ENCODE measurements around the gene MAP4K4. TPM values are rescaled to one million over a fixed set of nuclear protein-coding genes. Genes with fewer than 3 reads are reported as not detected.
"Not testable (repeated sequence)": the region's sequence is repeated elsewhere in the genome, so short reads cannot be mapped to it uniquely, and the experiment has no call there.

The MAP4K4 gene
- total RNA-seq, 2 experiments from 2014 or later: 67.2 to 181 TPM

GRCh38 chr2:101766871-101767739, 69.6 kb downstream of the MAP4K4 start:
- Histone ChIP-seq H3K27ac (ENCODE audit: low read depth, low read length, poor library complexity, severe bottlenecking) (no peak overlapping the region), H3K9me2 (ENCODE audit: insufficient read depth, low read length) (no peaks in the 10 kb centered on the region), H3K36me3 (ENCODE audit: insufficient read depth, low read length) (no peaks in the 10 kb centered on the region), H3K79me2 (ENCODE audit: insufficient read depth, low read depth, low read length) (peaks cover 100% of the 10 kb centered on the region), H3K4me2 (ENCODE audit: low read length) (peak overlapping the region; percentile 29), H3K9me3 (ENCODE audit: low read length) (no peaks in the 10 kb centered on the region), H3K4me1 (ENCODE audit: insufficient read depth, low read length, poor library complexity, severe bottlenecking) (peaks cover 52% of the 10 kb centered on the region), H2AFZ (ENCODE audit: low read length) (no peak overlapping the region), H3K4me3 (ENCODE audit: low read depth, low read length, poor library complexity, severe bottlenecking) (no peak overlapping the region), H4K20me1 (ENCODE audit: insufficient read depth, low read length) (peaks cover 56% of the 10 kb centered on the region)
- ChIA-PET CTCF (ENCODE audit: unreplicated experiment) (interaction anchor here (1.1 to 1.2 kb wide), 2 partner anchors 49 to 67 kb away, joined by 3 to 4 read pairs; no protein-coding TSS in a partner anchor), POLR2A (interaction anchor here (0.6 to 2.5 kb wide), 12 partner anchors 8 to 404 kb away, joined by 3 to 16 read pairs (median 4); no protein-coding TSS in a partner anchor)
- TF ChIP-seq, protein P1, sequence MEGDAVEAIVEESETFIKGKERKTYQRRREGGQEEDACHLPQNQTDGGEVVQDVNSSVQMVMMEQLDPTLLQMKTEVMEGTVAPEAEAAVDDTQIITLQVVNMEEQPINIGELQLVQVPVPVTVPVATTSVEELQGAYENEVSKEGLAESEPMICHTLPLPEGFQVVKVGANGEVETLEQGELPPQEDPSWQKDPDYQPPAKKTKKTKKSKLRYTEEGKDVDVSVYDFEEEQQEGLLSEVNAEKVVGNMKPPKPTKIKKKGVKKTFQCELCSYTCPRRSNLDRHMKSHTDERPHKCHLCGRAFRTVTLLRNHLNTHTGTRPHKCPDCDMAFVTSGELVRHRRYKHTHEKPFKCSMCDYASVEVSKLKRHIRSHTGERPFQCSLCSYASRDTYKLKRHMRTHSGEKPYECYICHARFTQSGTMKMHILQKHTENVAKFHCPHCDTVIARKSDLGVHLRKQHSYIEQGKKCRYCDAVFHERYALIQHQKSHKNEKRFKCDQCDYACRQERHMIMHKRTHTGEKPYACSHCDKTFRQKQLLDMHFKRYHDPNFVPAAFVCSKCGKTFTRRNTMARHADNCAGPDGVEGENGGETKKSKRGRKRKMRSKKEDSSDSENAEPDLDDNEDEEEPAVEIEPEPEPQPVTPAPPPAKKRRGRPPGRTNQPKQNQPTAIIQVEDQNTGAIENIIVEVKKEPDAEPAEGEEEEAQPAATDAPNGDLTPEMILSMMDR (conservative IDR thresholded peaks at IDR 0.05; ENCODE audit: low read length): no peak
- no peak for TF ChIP-seq EZH2phosphoT487 (IDR thresholded peaks at IDR 0.05; ENCODE audit: borderline replicate concordance, low read depth, low read length)
- peak; percentile 22 for DNase-seq (ENCODE audit: low spot score)
- BruUV-seq (replicated peaks): no TSS peak
- intact Hi-C loops (cut with micrococcal nuclease; ENCODE audit: unreplicated experiment): no loop called here

GRCh38 chr2:101768556-101769220, 71.2 kb downstream of the MAP4K4 start:
- Histone ChIP-seq H3K9me3 (ENCODE audit: low read length) (no peaks in the 10 kb centered on the region), H3K36me3 (ENCODE audit: insufficient read depth, low read length) (no peaks in the 10 kb centered on the region), H3K4me2 (ENCODE audit: low read length) (peak overlapping the region; percentile 29; the same call in 1 of the 2 replicates), H3K4me1 (ENCODE audit: insufficient read depth, low read length, poor library complexity, severe bottlenecking) (peaks cover 42% of the 10 kb centered on the region), H3K79me2 (ENCODE audit: insufficient read depth, low read depth, low read length) (peaks cover 100% of the 10 kb centered on the region), H2AFZ (ENCODE audit: low read length) (no peak overlapping the region), H3K4me3 (ENCODE audit: low read depth, low read length, poor library complexity, severe bottlenecking) (no peak overlapping the region), H3K9me2 (ENCODE audit: insufficient read depth, low read length) (no peaks in the 10 kb centered on the region), H4K20me1 (ENCODE audit: insufficient read depth, low read length) (peaks cover 54% of the 10 kb centered on the region), H3K27ac (ENCODE audit: low read depth, low read length, poor library complexity, severe bottlenecking) (no peak overlapping the region)
- ChIA-PET POLR2A (interaction anchor here (0.5 to 2.5 kb wide), 4 partner anchors 11 to 729 kb away, joined by 3 to 16 read pairs (median 4); no protein-coding TSS in a partner anchor), CTCF (ENCODE audit: unreplicated experiment) (no interaction called here)
- intact Hi-C loops (cut with micrococcal nuclease; ENCODE audit: unreplicated experiment): no loop called here
- peak; percentile 24 for DNase-seq (ENCODE audit: low spot score)
- no peak for TF ChIP-seq EZH2phosphoT487 (IDR thresholded peaks at IDR 0.05; ENCODE audit: borderline replicate concordance, low read depth, low read length)
- TF ChIP-seq, protein P1 (conservative IDR thresholded peaks at IDR 0.05; ENCODE audit: low read length): no peak
- BruUV-seq (replicated peaks): no TSS peak

GRCh38 chr2:101769726-101770125, 72.2 kb downstream of the MAP4K4 start:
- peaks cover 53% of the 10 kb centered on the region for H4K20me1 ChIP-seq (ENCODE audit: insufficient read depth, low read length)

More at GRCh38 chr2:101769726-101770125, 72.2 kb downstream of the MAP4K4 start:
- H3K27ac ChIP-seq (ENCODE audit: low read depth, low read length, poor library complexity, severe bottlenecking); H3K4me2 ChIP-seq (ENCODE audit: low read length); H2AFZ ChIP-seq (ENCODE audit: low read length); CTCF ChIA-PET (ENCODE audit: unreplicated experiment); H3K4me3 ChIP-seq (ENCODE audit: low read depth, low read length, poor library complexity, severe bottlenecking); H3K36me3 ChIP-seq (ENCODE audit: insufficient read depth, low read length); H3K9me2 ChIP-seq (ENCODE audit: insufficient read depth, low read length); DNase-seq (ENCODE audit: low spot score); H3K9me3 ChIP-seq (ENCODE audit: low read length); BruUV-seq (replicated peaks): not testable (repeated sequence)
- intact Hi-C loops (cut with micrococcal nuclease; ENCODE audit: unreplicated experiment): loop anchor here (1.0 kb wide), 1 partner anchor 62 kb away; no protein-coding TSS in a partner anchor
- POLR2A ChIA-PET: interaction anchor here (0.8 to 1.5 kb wide), 2 partner anchors 8 to 70 kb away, joined by 4 to 10 read pairs; no protein-coding TSS in a partner anchor
- Histone ChIP-seq H3K79me2 (ENCODE audit: insufficient read depth, low read depth, low read length) (peaks cover 100% of the 10 kb centered on the region), H3K4me1 (ENCODE audit: insufficient read depth, low read length, poor library complexity, severe bottlenecking) (peaks cover 44% of the 10 kb centered on the region)
